T-helper 9 cell (primary cell): ENCODE measurements around the gene FBXO31.

Experiments used
- DNase-seq: peaks from one replicate; pipeline ENCODE4 v3.0.0-alpha.2; 2020

FBXO31 gene

DNA sequence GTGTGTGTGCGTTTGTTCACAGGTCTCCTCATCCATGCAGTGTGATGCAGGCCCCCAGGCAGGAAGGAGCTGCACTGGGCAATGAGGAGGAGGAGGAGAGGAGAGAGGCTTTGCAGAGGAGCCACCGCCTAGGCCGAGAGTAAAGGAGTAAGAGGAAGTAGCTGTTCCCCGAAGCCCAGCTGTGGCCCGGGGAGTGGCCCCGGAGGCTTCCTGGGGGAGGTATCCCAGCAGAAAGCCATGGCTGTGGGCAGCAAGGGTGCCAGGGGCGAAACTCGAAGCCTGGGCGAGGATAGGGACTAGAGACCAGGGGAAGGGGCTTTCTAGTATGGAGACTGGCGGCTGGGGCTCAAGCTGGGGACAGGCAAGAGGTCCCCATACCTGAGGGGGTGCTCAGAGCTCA lies 78.6 kb downstream of the FBXO31 start:
- no peak for DNase-seq

DNA sequence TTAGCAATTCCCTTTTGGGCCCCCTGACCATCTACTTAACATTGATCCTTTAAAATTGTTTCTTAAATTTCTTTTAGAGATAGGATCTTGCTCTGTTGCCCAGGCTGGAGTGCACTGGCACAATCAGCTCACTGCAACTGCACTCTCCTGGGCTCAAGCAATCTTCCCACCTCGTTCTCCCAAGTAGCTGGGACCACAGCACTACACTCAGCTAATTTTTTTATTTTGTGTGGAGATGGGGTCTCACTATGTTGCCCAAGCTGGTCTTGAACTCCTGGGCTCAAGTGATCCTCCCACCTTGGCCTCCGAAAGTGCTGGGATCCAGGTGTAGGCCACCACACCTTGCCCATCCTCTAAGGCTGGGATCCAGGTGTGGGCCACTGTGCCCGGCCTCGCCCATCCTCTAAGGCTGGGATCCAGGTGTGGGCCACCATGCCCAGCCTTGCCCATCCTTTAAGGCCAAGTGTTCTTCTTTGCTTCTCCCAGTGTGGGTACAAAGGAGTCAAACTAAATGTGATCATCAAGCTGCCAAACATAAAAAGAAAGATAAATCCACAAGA lies 79.5 kb downstream of the FBXO31 start:
- DNase-seq: no peak

DNA sequence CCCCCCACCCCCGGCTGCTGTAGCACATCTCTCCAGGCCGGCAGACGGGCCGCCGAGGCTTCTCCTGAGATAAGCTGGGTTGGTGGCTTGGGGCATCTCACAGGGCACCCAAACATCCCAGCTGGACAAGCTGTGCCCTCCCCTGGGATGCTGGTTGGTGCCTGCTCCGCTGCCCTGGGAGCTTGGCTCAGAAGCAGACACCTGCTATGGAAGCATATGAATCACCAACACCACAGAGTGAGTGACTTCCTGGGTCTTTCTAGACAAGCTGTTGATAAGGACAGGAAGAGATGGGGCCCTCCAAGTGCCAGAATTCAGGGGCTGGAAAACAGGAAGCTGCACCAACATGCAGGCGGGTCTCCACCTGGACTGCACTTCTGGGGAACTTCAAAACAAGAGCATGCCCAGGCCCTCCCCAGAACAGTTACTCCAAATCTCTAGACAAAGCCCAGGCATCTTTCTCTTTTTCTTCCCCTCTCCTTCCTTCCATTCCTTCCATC lies 80.1 kb downstream of the FBXO31 start:
- no peak for DNase-seq

DNA sequence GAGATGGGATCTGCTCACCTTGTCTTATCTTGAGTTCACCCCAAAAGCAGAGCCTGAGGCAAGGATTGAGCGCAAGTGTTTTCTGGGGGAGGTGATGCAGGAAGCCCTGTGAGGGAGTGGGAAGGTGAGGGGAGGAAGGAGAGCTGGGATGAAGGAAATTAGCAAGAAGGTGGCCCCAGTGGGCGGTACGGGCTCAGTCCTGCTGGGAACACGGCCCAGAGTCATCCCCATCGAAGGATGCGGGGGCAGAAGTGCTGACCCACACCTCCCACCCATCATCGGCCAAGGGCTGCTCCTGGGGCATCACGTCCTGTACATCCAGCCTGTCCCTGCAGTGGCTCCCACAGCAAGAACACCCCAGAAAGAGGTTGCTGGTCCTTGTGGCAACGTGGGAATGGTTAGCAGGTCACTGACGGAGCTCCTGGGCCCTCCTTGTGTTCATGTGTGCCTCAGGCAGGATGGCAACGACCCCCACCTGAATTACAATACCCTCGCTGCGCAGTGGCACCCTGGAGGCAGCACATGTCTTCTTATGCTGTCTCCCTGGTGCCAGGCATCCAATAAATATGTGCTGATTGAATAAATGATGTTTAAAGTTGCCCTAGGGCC lies 84.6 kb downstream of the FBXO31 start:
- no peak for DNase-seq

DNA sequence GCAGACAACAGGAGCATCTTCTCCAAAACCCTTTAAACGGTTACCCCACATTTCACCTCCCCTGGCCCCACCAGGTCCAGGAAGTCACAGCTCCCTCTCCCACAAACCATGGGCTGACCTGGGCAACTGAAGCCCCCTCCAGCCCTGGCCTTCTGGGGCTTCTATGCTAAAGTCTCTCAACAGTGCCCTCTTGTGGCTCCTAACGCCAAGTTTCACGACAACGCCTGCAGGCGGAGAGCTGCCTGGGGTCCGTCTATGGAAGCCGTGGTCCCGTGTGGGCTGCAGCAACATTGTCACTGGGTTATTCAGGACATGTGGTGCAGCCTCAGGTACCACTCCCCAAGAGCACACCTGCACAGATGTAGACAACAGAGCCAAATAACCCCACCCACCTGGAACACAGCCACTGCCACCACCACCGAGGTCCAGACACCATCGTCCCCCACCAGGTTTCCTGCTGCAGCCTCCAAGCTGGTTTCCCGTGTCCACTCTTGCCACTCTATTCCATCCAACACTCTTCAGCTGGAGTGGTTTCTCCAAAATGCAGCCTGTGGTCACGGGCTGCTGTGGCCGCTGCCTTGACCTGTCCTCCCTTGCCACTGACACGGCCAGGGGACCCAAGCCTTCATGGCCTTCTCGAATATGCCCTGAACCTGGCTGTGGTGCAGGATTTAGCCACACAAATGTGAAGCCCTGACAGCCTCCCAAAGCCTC lies 85.5 kb downstream of the FBXO31 start:
- DNase-seq: peak; percentile 10

DNA sequence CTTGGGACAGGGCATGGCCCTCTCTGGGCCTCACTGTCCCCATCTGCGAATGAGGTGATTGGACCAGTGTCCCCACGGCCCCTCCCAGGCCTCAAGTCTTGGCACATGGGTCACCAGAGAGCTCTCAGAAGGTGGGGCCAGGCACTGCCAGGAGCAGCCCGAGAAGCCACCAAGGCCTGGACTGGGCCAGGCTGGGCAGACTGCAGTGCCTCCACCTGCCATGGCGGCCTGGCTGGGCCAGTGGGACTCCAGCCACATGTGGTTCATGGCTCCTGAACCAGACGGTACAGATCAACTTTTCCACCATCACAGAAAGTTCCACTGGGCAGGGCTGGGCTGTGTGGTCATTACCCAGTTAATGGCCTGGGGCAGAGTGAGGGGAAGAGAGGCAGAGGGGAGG lies 86.2 kb downstream of the FBXO31 start:
- no peak for DNase-seq

DNA sequence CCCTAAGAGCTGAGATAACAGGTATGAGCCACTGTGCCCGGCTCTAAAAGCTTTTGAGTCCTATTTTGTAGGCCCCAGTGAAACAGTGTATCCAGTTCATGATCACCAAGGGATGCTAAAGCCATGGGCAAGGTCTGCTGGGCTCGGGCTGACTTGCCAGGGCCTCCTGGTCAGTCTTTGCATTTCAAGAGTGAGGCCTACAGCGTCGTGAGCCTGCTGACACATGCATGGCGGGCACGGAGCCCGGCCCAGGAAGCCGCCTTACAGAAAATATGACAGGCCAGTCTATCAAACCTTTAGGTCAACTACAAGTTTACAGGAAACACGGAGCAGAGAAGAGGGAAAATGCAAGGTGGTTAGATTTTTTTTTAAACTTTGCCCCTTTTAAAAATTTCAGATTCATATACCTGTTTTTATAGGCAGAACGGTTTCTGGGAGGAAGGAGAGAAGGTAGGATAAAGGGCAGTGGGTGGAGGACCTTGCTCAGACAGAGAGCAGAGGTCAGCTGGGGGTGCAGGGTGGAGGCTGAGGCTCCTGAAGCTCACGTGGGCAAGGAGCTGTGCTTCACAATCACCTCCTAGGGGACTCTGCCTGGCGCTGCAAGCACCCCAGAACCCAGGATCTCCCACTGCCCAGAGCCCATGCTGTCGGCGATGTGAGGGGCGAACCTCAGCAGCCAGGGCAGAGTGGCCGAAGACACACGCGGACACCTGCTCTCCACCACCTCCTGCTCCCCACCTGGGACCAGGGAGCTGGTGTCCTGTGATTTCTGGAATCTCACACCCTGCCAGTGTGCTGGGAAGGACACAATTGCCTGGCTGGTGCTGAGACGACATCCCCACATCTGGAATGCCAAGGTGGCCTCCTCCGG lies 87.7 kb downstream of the FBXO31 start:
- no peak for DNase-seq

DNA sequence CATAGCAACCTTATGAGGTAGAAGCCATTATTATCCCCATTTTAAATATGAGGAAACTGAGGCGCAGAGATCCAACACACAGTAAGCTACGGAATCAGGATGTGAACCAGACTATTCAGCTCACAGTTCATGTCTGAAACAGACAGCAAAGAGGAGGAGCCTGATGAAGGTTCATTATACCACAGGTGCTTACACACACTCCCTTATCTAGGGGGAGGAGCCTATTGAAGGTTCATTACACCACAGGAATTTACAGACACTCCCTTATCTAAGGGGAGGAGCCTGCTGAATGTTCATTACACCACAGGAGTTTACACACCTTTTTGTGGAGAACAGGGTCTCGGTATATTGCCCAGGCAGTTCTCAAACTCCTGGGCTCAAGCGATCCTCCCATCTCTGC lies 88.3 kb downstream of the FBXO31 start:
- no peak for DNase-seq

DNA sequence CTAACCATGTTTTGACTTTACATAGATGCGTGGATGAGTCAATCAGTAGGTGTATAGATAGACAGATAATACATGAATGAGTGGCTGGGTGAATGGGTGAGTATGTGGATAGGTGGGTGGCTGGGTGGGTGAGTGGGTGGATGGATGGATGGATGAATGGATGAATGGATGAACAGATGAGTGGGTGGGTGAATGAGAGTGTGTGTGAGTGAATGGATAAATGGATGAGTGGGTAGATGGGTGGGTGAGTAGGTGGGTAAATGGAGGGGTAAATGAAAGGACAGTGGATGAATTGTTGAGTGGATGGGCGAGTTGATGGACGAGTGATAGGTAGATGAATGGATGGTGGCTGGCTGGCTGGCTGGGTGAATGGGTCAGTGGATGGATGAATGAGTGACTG lies 89.6 kb downstream of the FBXO31 start:
- no peak for DNase-seq

DNA sequence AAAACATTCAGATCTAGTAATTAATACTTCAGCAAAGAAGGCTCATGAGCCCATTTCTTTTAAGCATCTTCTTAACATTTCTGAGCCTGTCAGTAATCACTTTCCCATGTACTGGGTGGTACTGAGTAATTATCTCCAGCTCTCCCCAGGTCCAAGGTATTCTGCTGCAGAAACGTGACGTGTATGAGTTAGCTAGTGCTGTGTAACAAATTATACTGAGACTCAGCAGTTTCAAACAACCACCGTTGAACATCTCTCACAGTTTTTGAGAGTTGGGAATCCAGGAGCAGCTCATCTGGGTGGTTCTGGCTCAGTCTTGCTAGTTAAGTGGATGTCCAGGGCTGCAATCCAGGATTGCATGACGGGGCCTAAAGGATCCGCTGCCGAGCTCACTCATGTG lies 91.6 kb downstream of the FBXO31 start:
- DNase-seq: no peak

DNA sequence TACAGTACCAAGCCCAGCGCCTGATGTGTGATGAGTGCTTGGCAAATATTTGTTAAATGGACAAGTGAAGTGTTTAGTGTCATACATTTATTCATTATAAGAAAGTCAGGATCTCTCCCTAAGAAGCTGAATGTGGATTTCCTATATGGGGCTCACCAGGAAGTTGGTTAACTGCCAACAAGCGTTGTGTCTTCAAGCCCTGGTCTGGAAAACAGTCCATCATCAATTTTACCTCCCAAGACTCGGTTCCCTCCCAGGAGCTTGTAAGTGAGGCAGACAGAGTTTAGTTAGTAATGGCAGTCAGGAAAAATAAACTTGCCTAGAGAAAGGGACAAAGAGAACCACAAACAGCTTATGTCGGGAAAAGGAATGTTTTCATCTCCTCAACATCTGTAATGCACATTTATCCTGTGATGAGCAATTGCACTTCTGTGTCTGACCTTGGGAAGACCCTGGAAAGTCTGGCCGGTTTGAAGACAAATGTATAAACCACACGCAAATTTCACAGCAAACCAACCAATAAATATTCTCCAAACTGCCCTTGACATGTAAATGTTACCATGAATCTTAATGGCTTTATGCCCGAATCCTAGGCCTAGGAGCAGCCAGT lies 94.7 kb downstream of the FBXO31 start:
- DNase-seq: no peak

DNA sequence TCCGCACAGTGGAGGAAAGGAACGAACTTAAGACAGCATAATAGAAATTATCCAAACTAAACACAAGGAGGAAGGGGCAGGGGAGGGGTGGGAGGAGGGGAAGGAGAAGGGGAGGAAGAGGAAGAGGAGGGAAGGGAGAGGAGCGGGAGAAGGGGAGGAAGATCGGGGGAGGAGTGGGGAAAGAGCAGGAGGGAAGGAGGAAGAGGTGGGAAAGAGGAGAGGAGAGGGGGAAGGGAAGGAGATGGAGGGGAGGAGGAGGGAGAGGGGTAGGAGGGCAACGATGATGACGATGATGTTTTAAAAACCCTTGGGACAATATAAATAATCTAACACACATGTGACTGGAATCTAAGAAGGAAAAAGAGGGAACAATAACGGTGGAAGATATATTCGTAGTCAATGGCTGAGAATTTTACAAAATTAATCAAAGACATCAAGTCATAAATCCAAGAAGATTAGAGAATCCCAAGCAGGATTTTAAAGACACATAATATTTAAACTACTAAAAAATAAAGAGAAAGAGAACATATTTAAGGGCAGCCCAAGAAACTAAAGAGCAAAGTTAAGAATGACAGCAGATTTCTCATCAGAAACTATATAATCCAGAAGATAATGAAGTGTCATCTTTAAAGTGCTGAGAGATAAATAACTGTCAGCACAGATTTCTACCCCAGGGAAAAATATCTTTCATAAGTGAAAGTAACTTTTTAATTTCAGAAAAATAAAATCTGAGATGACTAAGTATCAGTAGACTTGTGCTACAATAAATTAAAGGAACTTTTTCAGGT lies 96.5 kb downstream of the FBXO31 start:
- DNase-seq: no peak

DNA sequence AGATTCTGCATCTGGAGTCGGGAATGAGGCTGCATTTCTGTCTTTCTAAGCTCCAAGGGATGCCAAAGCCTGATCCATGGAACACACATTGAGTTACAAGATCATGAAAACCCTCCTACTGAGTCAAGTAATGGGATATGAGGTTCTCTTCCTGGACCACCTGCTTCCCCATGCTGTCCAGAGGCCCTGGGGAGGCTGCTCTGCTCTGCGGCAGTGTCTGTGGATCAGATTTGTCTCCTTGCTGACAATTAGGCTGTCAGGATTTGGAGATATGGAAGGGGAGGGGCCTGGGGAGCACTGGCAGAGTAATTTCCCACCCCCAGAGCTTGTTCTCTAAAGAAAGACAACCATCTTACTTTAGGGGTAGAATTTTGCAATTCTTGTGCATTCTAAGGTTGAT lies 99.4 kb downstream of the FBXO31 start:
- no peak for DNase-seq

DNA sequence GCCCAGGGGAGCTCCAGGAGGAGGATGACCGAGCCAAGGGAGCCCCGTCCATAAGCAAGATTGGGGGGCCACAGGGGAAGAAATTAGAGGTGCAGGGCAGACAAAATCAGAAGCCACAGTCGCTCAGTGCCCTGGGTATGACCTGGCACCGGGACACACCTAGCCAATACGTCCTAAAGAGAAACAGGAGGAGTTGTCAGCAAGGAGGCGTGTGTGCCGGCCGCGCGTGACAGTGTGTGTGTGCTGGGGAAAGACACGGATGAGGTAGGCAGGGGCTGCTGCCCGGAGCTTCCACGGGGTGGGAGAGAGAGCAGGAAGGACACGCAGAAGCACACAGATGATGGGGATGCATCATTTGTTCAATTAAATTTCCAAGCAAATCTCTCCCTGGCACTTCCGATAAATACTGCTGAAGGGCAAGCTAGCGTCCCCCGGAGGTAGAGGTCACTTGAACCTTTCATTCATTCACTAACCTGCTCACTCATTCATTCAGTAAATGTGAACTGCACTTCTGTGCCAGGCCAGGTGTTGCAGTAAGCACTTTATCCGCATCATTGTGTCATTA lies 104.4 kb downstream of the FBXO31 start:
- no peak for DNase-seq

DNA sequence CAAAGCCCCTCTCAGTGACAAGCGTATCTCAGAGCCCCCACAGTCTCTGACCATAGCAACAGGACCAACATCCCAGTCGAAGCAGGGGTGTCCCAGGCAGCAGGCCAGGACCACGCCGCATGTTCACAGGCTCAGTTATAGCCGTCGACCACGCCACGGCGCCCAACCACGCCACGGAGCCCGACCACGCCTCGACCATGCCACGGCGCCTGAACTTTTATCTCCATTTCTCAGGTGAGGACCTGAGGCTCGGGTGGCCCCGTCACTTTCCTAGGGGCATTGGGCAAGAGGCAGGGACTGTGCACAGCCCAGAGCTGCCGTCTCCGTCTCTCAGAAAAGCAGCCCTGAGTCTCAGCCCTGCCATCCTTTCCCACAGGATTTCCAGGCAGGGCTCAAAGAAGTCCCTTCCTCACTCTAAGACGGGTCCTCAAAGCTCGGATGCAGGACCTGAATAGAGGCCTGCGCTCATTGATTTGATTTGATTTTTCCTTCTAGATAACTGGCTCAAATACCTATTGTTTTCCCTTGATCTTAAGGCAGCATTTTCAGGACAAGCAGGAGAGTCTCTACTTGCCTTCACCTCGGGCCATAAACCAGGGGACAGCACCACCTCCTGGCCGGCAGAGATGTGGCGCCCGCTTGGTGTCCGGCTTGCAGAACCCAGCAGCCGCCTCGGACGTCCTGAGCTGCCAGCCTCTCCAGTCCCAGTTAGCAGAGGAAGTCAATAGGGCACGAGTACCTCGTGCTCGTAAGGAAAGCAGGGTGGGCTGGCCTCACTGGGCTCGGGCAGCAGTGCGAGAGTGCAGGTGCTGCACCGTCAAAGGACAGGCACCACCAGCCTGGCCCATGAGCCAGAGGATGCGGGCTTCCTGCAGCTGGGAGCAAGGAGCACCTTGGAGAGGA lies 105.1 kb downstream of the FBXO31 start:
- DNase-seq: peak; percentile 11
